K562 (cell line): Measurements from ENCODE around the gene ASAH2. TPM values are rescaled to one million over a fixed set of nuclear protein-coding genes. Genes with fewer than 3 reads are reported as not detected.

Source experiments
- ATAC-seq: fragments of 200-7000 bp; cut with Tn5 transposase; 3 replicates; pipeline ENCODE4 v1.9.1; 2020; ENCODE audit warnings: moderate library complexity
- BruUV-seq: library from RNA; stranded (reverse); fragments of 400-500 nt; replicated peaks from 2 replicates; lab custom pipeline; 2021; lab: Mats Ljungman, UMichigan
- CTCF ChIA-PET: fragments of 300-600 bp; formaldehyde crosslinking; extraction: SDS; loops from one replicate; lab custom pipeline; 2021; ENCODE audit warnings: low intra/inter-chr PET ratio; lab: Yijun Ruan, JAX
- POLR2A ChIA-PET: fragments of 300-600, 350-650 bp; sonication (Branson Sonifier 250); formaldehyde crosslinking; extraction: SDS; loops from one replicate; lab custom pipeline; 2021; ENCODE audit warnings: antibody characterized with exemption, inconsistent platforms; lab: Yijun Ruan, JAX
- DNase-seq, 4 experiments: peaks; one replicate each; pipeline versions ENCODE4 v3.0.0 to v3.0.0-alpha.2; 2011 to 2018; ENCODE audit warnings: low spot score in 3 of 4, mixed read lengths in 3 of 4; ENCODE audit errors: extremely low read depth in 1 of 4
- FAIRE-seq: peaks from 2 replicates; lab custom pipeline; 2011; peaks lifted over from hg19 to GRCh38; lab: Jason Lieb, UNC
- H2AFZ ChIP-seq: 2 replicates; pipeline ENCODE4 v1.6.0; 2011; ENCODE audit warnings: low read depth, low read length, control low read depth, inconsistent platforms
- H3K27ac ChIP-seq: fragments of 200-600 bp; 3 replicates; pipeline ENCODE4 v1.8.0; 2011; ENCODE audit warnings: low read depth, mild to moderate bottlenecking, control low read depth, inconsistent platforms, low read length, moderate library complexity, mixed read lengths; ENCODE audit errors: extremely low read depth
- H3K27me3 ChIP-seq, 2 experiments: fragments of 300-600 bp in 1 of 2; 2 replicates in 1 of 2; 3 replicates in 1 of 2; pipeline versions ENCODE4 v1.6.0 to v1.8.0; 2011; ENCODE audit warnings: inconsistent platforms in 2 of 2, low read length in 2 of 2, mild to moderate bottlenecking in 1 of 2, mixed read lengths in 1 of 2, moderate library complexity in 1 of 2; ENCODE audit not compliant: control insufficient read depth in 2 of 2, insufficient read depth in 2 of 2
- H3K36me3 ChIP-seq: fragments of 300-600 bp; 3 replicates; pipeline ENCODE4 v1.8.0; 2011; ENCODE audit warnings: mild to moderate bottlenecking, low read length, inconsistent platforms; ENCODE audit not compliant: control insufficient read depth, insufficient read depth
- H3K4me1 ChIP-seq, 2 experiments: fragments of 200-600 bp in 1 of 2; replicated peaks in 1 of 2; 2 replicates in 1 of 2; 3 replicates in 1 of 2; pipeline versions ENCODE4 v1.5.1 to v1.8.0; 2011; ENCODE audit warnings: inconsistent platforms in 2 of 2, low read length in 2 of 2, mild to moderate bottlenecking in 1 of 2, mixed read lengths in 1 of 2, moderate library complexity in 1 of 2; ENCODE audit not compliant: control insufficient read depth in 2 of 2, insufficient read depth in 2 of 2
- H3K4me2 ChIP-seq: 2 replicates; pipeline ENCODE4 v1.6.1; 2011; ENCODE audit warnings: low read length, control low read depth, inconsistent platforms, mixed read lengths; ENCODE audit not compliant: insufficient read depth
- H3K4me3 ChIP-seq: fragments of 200-600 bp; sonication (generic), shearing (Covaris generic); 2 replicates; pipeline ENCODE4 v1.5.1; 2016; ENCODE audit warnings: control low read depth, inconsistent platforms
- H3K79me2 ChIP-seq: fragments of 200-600 bp; 3 replicates; pipeline ENCODE4 v1.8.0; 2011; ENCODE audit warnings: low read length, inconsistent platforms; ENCODE audit not compliant: control insufficient read depth, insufficient read depth
- H3K9ac ChIP-seq, 2 experiments: 2 replicates each; pipeline versions ENCODE4 v1.6.0 to v1.6.1; 2011; ENCODE audit warnings: low read depth in 2 of 2, low read length in 2 of 2, control low read depth in 1 of 2, inconsistent platforms in 1 of 2, mild to moderate bottlenecking in 1 of 2, mixed read lengths in 1 of 2; ENCODE audit not compliant: insufficient read depth in 1 of 2
- H3K9me1 ChIP-seq: one replicate; pipeline ENCODE4 v1.6.0; 2011; ENCODE audit warnings: inconsistent platforms, mild to moderate bottlenecking, low read length, moderate library complexity; ENCODE audit not compliant: control insufficient read depth, insufficient read depth
- H3K9me3 ChIP-seq: replicated peaks from 2 replicates; pipeline ENCODE4 v1.5.1; 2011; ENCODE audit warnings: low read depth, low read length, inconsistent platforms; ENCODE audit not compliant: control insufficient read depth, insufficient read depth
- H4K20me1 ChIP-seq: replicated peaks from 2 replicates; pipeline ENCODE4 v1.6.1; 2011; ENCODE audit warnings: low read length, inconsistent platforms, mixed read lengths; ENCODE audit not compliant: control insufficient read depth, insufficient read depth
- SMC3 ChIP-seq: conservative IDR thresholded peaks from 2 replicates; pipeline ENCODE4 v1.6.1; 2011; ENCODE audit warnings: low read depth, low read length, improper control_type of control experiment; ENCODE audit not compliant: insufficient read depth
- ZNF449 ChIP-seq: fragments of 250-450 bp; sonication (Bioruptor Pico); IDR thresholded peaks from 2 replicates; pipeline ENCODE4 v1.8.0; 2022; ENCODE audit warnings: moderate library complexity, mild to moderate bottlenecking, inconsistent platforms
- ZNF512 ChIP-seq: IDR thresholded peaks from 2 replicates; pipeline ENCODE4 v1.6.1; 2016; ENCODE audit warnings: missing genetic modification characterization, missing compliant biosample characterization
- ZNF644 ChIP-seq: fragments of 200-800 bp; sonication (Bioruptor generic); IDR thresholded peaks from 2 replicates; pipeline ENCODE4 v1.6.1; 2016; ENCODE audit warnings: low read depth, missing genetic modification characterization, missing compliant biosample characterization
- WGBS: fragments of 100-300 bp; shearing (Covaris generic); methylation state at CpG from one replicate; pipeline ENCODE4 v1.1.6; 2016; ENCODE audit warnings: low coverage, mixed read lengths; ENCODE audit not compliant: insufficient coverage; ENCODE audit errors: missing lambda C conversion rate; 5-methylcytosine and 5-hydroxymethylcytosine counted together
- in situ Hi-C: fragments of 300-500 bp; cut with MboI; formaldehyde crosslinking; loops from 4 replicates; pipeline ENCODE4 v1.15.0; 2018; ENCODE audit warnings: inconsistent platforms, mixed read lengths
- intact Hi-C: fragments of 100-400 bp; cut with micrococcal nuclease; formaldehyde crosslinking; loops from 2 replicates; pipeline ENCODE4 v1.14.2; 2022
- polyA plus RNA-seq, 8 experiments: library from polyadenylated mRNA; depleted of rRNA in 4 of 8; stranded (reverse) in 5 of 8; unstranded in 3 of 8; fragments of >200 nt; fragmentation: Nextera tagmentation in 2 of 8; fragmentation: Illumina TruSeq in 1 of 8; extraction: Ambion mirVana in 2 of 8; extraction: Trizol in 1 of 8; gene quantifications; 2 replicates each; pipeline versions ENCODE4 v1.2.1 to v1.2.3, GENCODE V29; 2011 to 2014; ENCODE audit warnings: inconsistent platforms in 1 of 8, missing spikeins in 1 of 8
- total RNA-seq, 7 experiments: library from RNA; depleted of rRNA in 6 of 7; stranded (reverse); fragments of >200 nt in 6 of 7; fragmentation: Illumina TruSeq in 2 of 7; extraction: Trizol in 2 of 7; gene quantifications; 2 replicates each; pipeline versions ENCODE4 v1.2.1 to v1.2.3, GENCODE V29; 2011 to 2021; ENCODE audit warnings: low replicate concordance in 1 of 7

The ASAH2 gene
- total and polyA plus RNA-seq, 9 of the 15 experiments (the other 6 are each of a cell fraction or from before 2014, with no cell fraction given): 2.5 to 12.0 (median 8.5) TPM

- TF ChIP-seq ZNF449 (CRISPR knock-in tag): no peak
Observed at GRCh38 chr10:50226610-50227009, 24.7 kb downstream of the ASAH2 start (continued).

- in situ Hi-C loops: no loop called here
- peak in 2 of 4 experiments; percentile 66 to 85 for DNase-seq
- WGBS: 20% methylated on average over 6 of the region's 6 CpGs
- no peak overlapping the region for H3K9ac ChIP-seq
- no peaks in the 10 kb centered on the region for H3K9me1 ChIP-seq
- no TSS peak for BruUV-seq
- ChIA-PET POLR2A (interaction anchor here (0.9 to 2.0 kb wide), 2 partner anchors 10 to 16 kb away, joined by 3 to 4 read pairs; no protein-coding TSS in a partner anchor), CTCF (interaction anchor here (0.6 to 1.2 kb wide), 4 partner anchors 630 to 1566 kb away, joined by 3 to 6 read pairs (median 4); no protein-coding TSS in a partner anchor)
- no peaks in the 10 kb centered on the region for H4K20me1 ChIP-seq
- H3K9me3 ChIP-seq: no peaks in the 10 kb centered on the region
- no peaks in the 10 kb centered on the region for H3K36me3 ChIP-seq
- no peaks in the 10 kb centered on the region for H3K27me3 ChIP-seq
- H3K4me1 ChIP-seq: no peaks in the 10 kb centered on the region; a peak in 1 of 5 replicates
- ATAC-seq: peak; percentile 98
- H3K4me2 ChIP-seq: no peak overlapping the region
- H2AFZ ChIP-seq: peak overlapping the region; percentile 63
- H3K79me2 ChIP-seq: no peaks in the 10 kb centered on the region
- FAIRE-seq: peak; percentile 87
- no peak overlapping the region for H3K27ac ChIP-seq
- intact Hi-C loops: loop anchor here (1.0 kb wide), 3 partner anchors 51 to 631 kb away; no protein-coding TSS in a partner anchor
- no peak overlapping the region for H3K4me3 ChIP-seq
- TF ChIP-seq SMC3 (peak; percentile 81; the same call in 1 of the 2 replicates), ZNF644 (tag) (no peak), ZNF512 (tag) (no peak)
Observed at GRCh38 chr10:50224330-50224952, 26.9 kb downstream of the ASAH2 start.
